NCI-H2081 (cell line): Measurements from ENCODE around the gene MYH7.

Experiments used
- DNase-seq, 2 experiments: peaks; one replicate each; lab custom pipeline; 2025; lab: John Stamatoyannopoulos, UW

MYH7 gene

DNA sequence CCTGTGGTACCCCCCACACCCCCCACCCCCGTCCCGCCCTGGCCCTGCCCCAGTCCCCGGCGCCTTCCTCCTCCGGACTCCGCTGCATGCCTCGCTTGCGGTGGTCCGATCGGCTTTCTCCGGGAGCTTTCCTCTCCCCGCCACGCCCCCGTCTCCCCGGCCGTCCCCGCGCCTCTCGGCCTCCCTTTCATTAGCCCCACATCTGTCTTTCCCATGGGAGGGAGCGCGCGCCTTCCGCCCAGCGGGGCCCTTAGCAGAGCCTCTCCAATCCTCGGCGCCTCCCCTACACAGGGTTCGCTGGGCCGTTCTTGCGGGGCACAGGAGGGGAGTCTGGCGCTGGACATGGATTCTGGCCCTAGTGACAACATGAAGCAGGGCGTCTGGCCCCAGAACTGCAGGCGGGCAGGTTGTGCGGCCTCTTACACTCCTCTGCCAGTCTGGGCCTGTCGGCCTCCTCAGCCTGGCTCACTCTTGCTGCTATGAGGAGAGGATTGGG lies 69.0 kb downstream of the MYH7 start:
- DNase-seq: no peak

GRCh38 chr14:23365732-23366425 lies 69.6 kb downstream of the MYH7 start:
- DNase-seq: no peak

GRCh38 chr14:23365036-23365731 lies 70.3 kb downstream of the MYH7 start, which contains the start of gene EFS:
TSS of gene EFS (minus strand) at chr14:23365172. CDS start at chr14:23365025, 147 bp downstream.
- no peak for DNase-seq

GRCh38 chr14:23364164-23365035 lies 71.1 kb downstream of the MYH7 start:
- DNase-seq: no peak
